Keratinocyte (primary cell): ENCODE results near the gene MAD1L1. TPM values are rescaled to one million over a fixed set of nuclear protein-coding genes. Genes with fewer than 3 reads are reported as not detected.

ENCODE experiments used
- DNase-seq: peaks from one replicate; pipeline ENCODE4 v3.0.0-alpha.2; 2011; ENCODE audit warnings: low read depth, missing footprints, low spot score
- FAIRE-seq: peaks from 2 replicates; lab custom pipeline; 2011; peaks lifted over from hg19 to GRCh38; lab: Jason Lieb, UNC
- H2AFZ ChIP-seq: 2 replicates; pipeline ENCODE4 v1.6.0; 2012; ENCODE audit warnings: low read length, control low read depth, inconsistent platforms; ENCODE audit not compliant: control insufficient read depth
- H3K27ac ChIP-seq: 2 replicates; pipeline ENCODE4 v1.5.1; 2011; ENCODE audit warnings: low read length; ENCODE audit not compliant: control insufficient read depth, insufficient read depth
- H3K27me3 ChIP-seq: 3 replicates; pipeline ENCODE4 v1.6.0; 2011; ENCODE audit warnings: low read length; ENCODE audit not compliant: control insufficient read depth, insufficient read depth; ENCODE audit errors: extremely low read depth
- H3K36me3 ChIP-seq, 2 experiments: 2 replicates in 1 of 2; 3 replicates in 1 of 2; pipeline ENCODE4 v1.5.1; 2011; ENCODE audit warnings: low read length in 2 of 2, mild to moderate bottlenecking in 1 of 2; ENCODE audit not compliant: control insufficient read depth in 2 of 2, insufficient read depth in 2 of 2; ENCODE audit errors: extremely low read depth in 1 of 2
- H3K4me1 ChIP-seq: 3 replicates; pipeline ENCODE4 v1.5.1; 2011; ENCODE audit warnings: low read length; ENCODE audit not compliant: control insufficient read depth, insufficient read depth; ENCODE audit errors: extremely low read depth
- H3K4me2 ChIP-seq: 3 replicates; pipeline ENCODE4 v1.6.0; 2011; ENCODE audit warnings: low read depth, low read length; ENCODE audit not compliant: control insufficient read depth, insufficient read depth; ENCODE audit errors: extremely low read depth
- H3K4me3 ChIP-seq, 3 experiments: fragments of 200-600 bp in 1 of 3; sonication (generic) in 1 of 3; 2 replicates in 2 of 3; 3 replicates in 1 of 3; pipeline ENCODE4 v1.5.1; 2011 to 2016; ENCODE audit warnings: low read length in 3 of 3, mild to moderate bottlenecking in 3 of 3, control low read depth in 2 of 3, inconsistent platforms in 1 of 3, low read depth in 1 of 3, mixed read lengths in 1 of 3, mixed run types in 1 of 3, moderate library complexity in 1 of 3; ENCODE audit not compliant: control insufficient read depth in 2 of 3, insufficient read depth in 2 of 3; ENCODE audit errors: extremely low read depth in 1 of 3
- H3K79me2 ChIP-seq: 2 replicates; pipeline ENCODE4 v1.6.0; 2012; ENCODE audit warnings: low read length; ENCODE audit not compliant: control insufficient read depth, insufficient read depth
- H3K9ac ChIP-seq: 3 replicates; pipeline ENCODE4 v1.6.0; 2011; ENCODE audit warnings: low read length; ENCODE audit not compliant: control insufficient read depth, insufficient read depth; ENCODE audit errors: extremely low read depth
- H3K9me1 ChIP-seq: 3 replicates; pipeline ENCODE4 v1.6.0; 2011; ENCODE audit warnings: low read length; ENCODE audit not compliant: control insufficient read depth, insufficient read depth; ENCODE audit errors: extremely low read depth
- H3K9me3 ChIP-seq: 2 replicates; pipeline ENCODE4 v1.5.1; 2012; ENCODE audit warnings: low read depth, low read length; ENCODE audit not compliant: control insufficient read depth
- H4K20me1 ChIP-seq: 3 replicates; pipeline ENCODE4 v1.6.0; 2011; ENCODE audit warnings: low read length; ENCODE audit not compliant: control insufficient read depth, insufficient read depth; ENCODE audit errors: extremely low read depth
- CTCF ChIP-seq, 3 experiments: IDR thresholded peaks in 1 of 3; conservative IDR thresholded peaks in 1 of 3; optimal IDR thresholded peaks in 1 of 3; 2 replicates in 2 of 3; 3 replicates in 1 of 3; pipeline versions ENCODE3 to v1.5.1; 2011; ENCODE audit warnings: low read length in 3 of 3, mild to moderate bottlenecking in 3 of 3, moderate library complexity in 2 of 3, control low read depth in 1 of 3, inconsistent platforms in 1 of 3; ENCODE audit not compliant: insufficient read depth in 2 of 3; ENCODE audit errors: extremely low read depth in 1 of 3
- EZH2 ChIP-seq: IDR thresholded peaks from one replicate; pipeline ENCODE4 v1.6.1; 2012; ENCODE audit warnings: inconsistent platforms, mild to moderate bottlenecking, low read length, moderate library complexity
- dilution Hi-C: fragments of 300-500 bp; cut with MboI; formaldehyde crosslinking; loops from one replicate; pipeline ENCODE4 v1.7.0; 2020; ENCODE audit warnings: low sequenced_read_pairs; ENCODE audit not compliant: extremely low pct_ligation_motif_present
- polyA plus RNA-seq, 5 experiments: library from polyadenylated mRNA; depleted of rRNA in 3 of 5; stranded (reverse) in 3 of 5; stranded (forward) in 1 of 5; unstranded in 1 of 5; fragments of >200 nt; gene quantifications; 1 replicate in 1 of 5; 2 replicates in 3 of 5; 3 replicates in 1 of 5; pipeline versions ENCODE4 v1.2.1 to v1.2.3, GENCODE V29; 2011 to 2012; ENCODE audit warnings: missing spikeins in 2 of 5, low read depth in 1 of 5, low replicate concordance in 1 of 5

The MAD1L1 gene
- polyA plus RNA-seq, 1 donor (not counting 4 experiments of a cell fraction or from before 2014, with no cell fraction given): 18.0 TPM

- Histone ChIP-seq H3K4me3 (no peak overlapping the region), H3K79me2 (no peaks in the 10 kb centered on the region), H4K20me1 (no peaks in the 10 kb centered on the region), H2AFZ (no peak overlapping the region), H3K27ac (no peak overlapping the region), H3K9me3 (no peaks in the 10 kb centered on the region), H3K4me1 (no peaks in the 10 kb centered on the region), H3K9ac (no peak overlapping the region), H3K4me2 (no peak overlapping the region), H3K36me3 (no peaks in the 10 kb centered on the region), H3K9me1 (no peaks in the 10 kb centered on the region), H3K27me3 (no peaks in the 10 kb centered on the region)
- DNase-seq (no peak), FAIRE-seq (no peak)
- dilution Hi-C loops: no loop called here
- TF ChIP-seq CTCF (optimal IDR thresholded peaks at IDR 0.05 in 1 of 3, IDR thresholded peaks at IDR 0.05 in 1 of 3, conservative IDR thresholded peaks at IDR 0.05 in 1 of 3; ENCODE audit: extremely low read depth in 1 of 3, insufficient read depth in 2 of 3, low read length in 3 of 3) (no peak), EZH2 (no peak)
Observed at GRCh38 chr7:1854866-1855724, 377.6 kb downstream of the MAD1L1 start.

- dilution Hi-C loops: no loop called here
- no peak for DNase-seq
- H3K9me1 ChIP-seq: no peaks in the 10 kb centered on the region
Observed at GRCh38 chr7:1853986-1854865, 378.5 kb downstream of the MAD1L1 start.

More at GRCh38 chr7:1853986-1854865, 378.5 kb downstream of the MAD1L1 start:
- no peaks in the 10 kb centered on the region for H4K20me1 ChIP-seq
- FAIRE-seq: no peak
- H3K4me1 ChIP-seq: no peaks in the 10 kb centered on the region
- no peaks in the 10 kb centered on the region for H3K79me2 ChIP-seq
- no peak overlapping the region for H3K9ac ChIP-seq
- H3K27ac ChIP-seq: no peak overlapping the region
- H3K27me3 ChIP-seq: no peaks in the 10 kb centered on the region
- TF ChIP-seq EZH2: no peak
- no peak for TF ChIP-seq CTCF (optimal IDR thresholded peaks at IDR 0.05 in 1 of 3, IDR thresholded peaks at IDR 0.05 in 1 of 3, conservative IDR thresholded peaks at IDR 0.05 in 1 of 3; ENCODE audit: extremely low read depth in 1 of 3, insufficient read depth in 2 of 3, low read length in 3 of 3)
- H3K4me3 ChIP-seq: no peak overlapping the region
- H3K36me3 ChIP-seq: no peaks in the 10 kb centered on the region
- no peak overlapping the region for H3K4me2 ChIP-seq
- H3K9me3 ChIP-seq: no peaks in the 10 kb centered on the region
- H2AFZ ChIP-seq: no peak overlapping the region
